Measurements from ENCODE around the gene GALR2.

The GALR2 gene

GRCh38 chr17:76125922-76126321, 51.3 kb downstream of the GALR2 start:
- no peak overlapping the region for H3K4me3 ChIP-seq (ENCODE audit: low read length)
- no peak for DNase-seq (ENCODE audit: low read depth)
- TF ChIP-seq CTCF (conservative IDR thresholded peaks at IDR 0.05; ENCODE audit: low read depth, low read length), result no peak
